Activated T-cell treated with anti-CD3 and anti-CD28 coated beads for 4 hours (primary cell): ENCODE measurements around the gene EGF.

ENCODE experiments used
- DNase-seq: peaks from one replicate; pipeline ENCODE4 v3.0.0-alpha.2; 2020

EGF gene

DNA sequence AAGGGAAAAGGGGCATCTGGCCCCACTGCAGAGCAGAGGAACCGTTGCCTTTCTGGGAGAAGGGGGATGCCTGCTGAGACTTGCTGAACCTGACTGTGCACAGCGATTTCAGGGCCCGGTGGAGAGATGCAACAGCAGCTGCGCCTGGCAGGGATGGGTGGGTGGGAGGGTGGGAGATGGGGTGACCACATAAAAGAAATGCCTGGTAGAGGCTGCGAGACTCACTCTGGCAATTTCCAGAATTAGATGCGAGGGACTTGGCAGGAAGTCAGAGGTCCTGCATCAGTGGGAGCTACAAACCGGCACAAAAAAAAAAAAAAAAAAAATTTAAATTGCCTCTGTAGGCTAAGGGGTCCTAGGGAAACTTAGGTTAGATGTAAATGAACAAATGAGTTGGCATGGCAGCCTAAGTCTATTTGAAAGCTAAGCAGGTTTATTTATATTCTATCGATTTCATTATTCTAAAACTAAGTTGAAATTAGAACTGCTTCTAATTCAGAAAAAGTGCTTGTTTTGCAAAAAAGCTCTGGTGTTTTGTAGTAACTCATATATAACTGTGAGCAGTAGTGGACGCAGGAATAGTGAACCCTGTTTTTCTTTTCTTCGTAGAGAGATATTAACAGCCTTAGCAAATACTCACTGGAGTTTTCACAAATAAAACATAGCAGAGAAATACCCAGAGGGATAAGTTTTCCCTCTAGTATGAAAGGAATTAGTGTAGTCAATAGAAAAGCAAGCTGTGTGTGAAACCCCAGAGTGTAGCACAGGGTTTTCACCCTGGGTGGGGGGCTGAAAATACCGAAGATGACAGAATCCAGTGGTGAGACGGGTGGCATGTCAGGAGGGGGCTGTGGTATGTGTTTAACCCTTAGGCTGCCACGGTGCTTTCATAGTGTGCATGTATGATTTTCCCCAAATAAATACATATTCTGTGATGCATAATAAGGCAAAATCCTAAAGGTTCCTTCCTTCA is 130.1 kb downstream of the EGF start:
- no peak for DNase-seq

DNA sequence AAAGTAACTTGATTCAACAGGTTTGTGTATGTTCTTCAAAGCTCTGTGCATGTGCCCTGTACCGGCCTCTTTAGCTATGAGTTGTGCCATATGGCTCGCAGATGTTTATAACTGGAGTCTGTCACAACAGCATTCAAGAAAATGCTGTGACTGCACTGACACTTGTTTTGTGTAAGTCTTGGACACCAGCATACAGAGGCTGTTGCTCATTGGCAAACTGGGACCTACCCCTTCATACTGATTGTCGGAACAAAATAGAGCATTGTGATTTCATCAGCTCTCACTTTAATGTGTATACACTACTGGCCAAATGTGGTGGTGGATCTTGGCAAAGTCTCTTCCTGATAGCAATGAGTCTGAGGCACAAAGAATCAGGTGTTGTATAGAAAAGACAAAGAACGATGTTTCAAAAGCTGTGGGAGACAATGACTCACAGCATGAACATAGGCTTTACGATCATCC is 133.9 kb downstream of the EGF start:
- DNase-seq = no peak

DNA sequence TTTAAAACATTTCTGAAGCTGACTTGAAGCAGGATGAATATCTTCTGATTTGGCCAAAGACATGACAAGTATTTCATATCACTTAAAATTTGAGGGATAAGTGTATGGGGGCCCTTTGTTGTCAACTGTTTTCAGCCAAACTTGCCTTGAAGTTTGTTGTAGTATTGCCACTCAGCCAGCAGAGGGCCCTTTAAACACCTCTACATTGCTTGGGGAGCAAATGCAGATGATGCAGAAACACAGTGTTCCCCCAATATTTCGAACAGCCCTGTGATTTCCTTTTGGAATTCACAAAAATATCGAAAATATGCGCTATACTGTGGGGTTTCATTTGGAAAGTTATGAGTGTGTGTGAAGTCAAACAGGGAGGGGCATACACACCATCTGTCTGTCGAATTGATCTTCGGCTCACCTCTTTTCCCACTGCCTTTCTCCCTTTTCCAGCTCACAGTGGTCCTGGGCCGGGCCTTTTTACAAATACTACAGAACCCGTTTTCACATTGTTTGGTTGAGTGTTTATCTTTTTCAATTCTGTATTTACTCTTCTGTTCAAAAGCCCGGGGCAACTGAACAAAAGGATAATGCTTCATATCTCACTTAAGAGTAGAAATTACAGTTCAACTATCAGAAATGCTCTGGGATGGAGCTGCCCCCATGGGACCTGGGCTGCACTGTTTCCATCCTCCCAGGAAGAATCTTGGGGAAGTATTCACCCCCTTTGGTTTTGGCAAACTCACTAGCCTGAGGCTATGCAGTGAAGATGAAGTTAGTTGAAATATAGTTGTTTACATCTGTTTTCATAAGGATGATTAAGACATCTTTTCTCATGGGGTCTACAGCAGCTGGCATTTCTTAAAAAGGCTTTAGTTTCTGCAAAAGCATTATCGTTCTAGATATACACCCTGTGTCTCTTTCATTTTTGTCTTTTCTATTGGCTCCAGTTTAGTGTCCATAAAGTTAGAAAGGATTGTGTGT is 137.6 kb downstream of the EGF start:
- DNase-seq = peak; percentile 39

DNA sequence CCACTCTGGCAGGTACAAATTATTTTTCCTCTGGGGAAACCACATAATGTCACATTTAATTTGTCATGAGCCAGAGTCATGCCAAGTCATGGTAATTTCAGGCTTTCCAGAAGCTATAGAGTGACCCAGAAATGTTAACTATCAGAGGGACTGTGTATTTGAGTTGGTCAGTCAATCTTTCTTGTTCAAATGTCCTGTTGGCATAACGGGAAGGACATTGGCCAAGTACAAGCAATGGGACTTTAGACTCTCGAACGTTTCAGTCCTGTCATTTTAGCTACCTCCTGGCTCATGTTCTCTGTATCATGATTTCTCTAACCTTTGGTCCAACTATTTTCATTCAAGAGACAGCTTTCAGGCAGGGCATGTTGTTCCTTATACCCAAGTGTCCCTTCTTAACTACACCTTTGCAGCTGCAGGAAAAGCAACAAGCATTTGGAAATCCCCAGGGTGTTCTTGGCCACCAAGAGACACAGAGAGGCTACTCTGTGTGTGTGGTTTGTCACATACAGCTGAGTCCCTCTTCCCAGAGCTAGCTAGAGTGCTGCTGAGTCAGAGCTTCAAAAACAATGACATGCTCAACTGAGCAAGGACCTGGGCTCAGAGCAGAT is 142.6 kb downstream of the EGF start:
- no peak for DNase-seq

DNA sequence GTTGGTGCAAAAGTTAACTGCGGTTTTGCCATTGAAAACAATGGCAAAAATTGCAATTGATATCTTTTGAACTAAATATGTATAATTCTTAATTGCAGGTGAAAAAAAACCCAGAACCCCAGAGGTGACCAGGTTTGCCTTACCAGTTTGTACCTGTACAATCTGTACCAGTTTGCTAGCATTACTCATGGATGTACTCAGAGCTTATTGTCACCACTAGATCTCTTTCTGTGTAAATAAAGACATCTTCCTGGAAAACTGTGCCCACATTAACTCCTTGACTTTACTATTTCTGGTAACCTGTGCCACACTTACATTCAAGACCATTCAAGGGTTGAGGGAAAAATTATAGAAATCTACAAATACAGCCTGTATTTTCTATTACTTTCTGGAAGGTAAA is 146.0 kb downstream of the EGF start:
- DNase-seq = no peak

DNA sequence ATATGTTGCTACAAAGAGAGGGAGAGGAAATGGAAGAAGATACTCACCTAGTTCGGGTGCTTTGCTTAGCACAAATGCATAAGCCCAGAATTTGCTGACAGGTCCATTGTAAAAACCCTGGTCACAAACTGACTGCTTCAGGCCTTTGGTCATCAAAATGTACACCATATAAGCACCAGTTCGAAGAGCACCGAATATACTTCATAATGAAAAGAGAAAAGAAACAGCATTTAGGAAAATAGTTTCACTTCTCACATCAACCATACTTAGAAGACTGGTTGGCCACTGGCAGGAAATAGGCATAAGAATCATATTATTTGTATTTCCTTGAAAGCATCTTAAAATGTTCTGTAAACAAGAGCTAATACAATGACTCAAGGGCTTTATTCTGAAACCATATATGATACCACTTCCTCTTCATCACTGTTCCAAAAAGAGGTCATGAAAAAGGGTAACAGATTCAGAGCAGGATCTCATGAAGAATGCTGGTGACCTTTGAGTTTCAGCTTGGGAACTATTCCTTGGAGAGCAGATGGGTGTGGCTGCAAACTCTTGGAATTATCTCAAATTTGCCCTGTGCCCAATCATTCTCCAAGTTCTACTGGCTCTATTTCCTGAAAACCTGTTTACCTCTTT is 147.0 kb downstream of the EGF start:
- DNase-seq = no peak

DNA sequence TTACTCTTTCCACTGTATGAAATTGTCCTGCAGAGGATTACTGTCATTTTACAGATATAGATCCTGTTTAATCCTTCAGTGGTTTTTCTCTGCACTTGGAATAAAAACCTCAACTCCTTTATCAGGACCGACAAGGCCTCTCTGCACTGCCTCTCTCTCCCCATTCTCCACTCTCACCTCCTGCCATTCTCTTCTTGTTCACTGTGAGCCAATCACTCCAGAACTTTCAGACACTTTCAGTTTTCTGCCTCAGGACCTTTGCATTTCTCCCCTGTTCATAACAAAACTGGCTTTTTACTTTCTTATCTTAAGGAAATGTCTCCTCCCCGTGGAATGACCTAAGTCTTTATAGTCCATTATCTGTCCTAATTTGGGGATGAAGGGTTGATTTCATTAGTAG is 148.4 kb downstream of the EGF start:
- no peak for DNase-seq
